PFSK-1 (cell line): ENCODE results near the gene CEL.

Experiments used
- FOXP2 ChIP-seq: optimal IDR thresholded peaks from 2 replicates; pipeline ENCODE3; 2011; ENCODE audit warnings: borderline replicate concordance, control low read depth, inconsistent platforms; ENCODE audit not compliant: insufficient read depth; ENCODE audit errors: extremely low read length, extremely low read depth
- POLR2AphosphoS5 ChIP-seq: IDR thresholded peaks from 2 replicates; pipeline ENCODE4 v1.6.1; 2012; ENCODE audit warnings: low read depth, mild to moderate bottlenecking, control low read depth, low read length, moderate library complexity
- SIN3A ChIP-seq: IDR thresholded peaks from 2 replicates; pipeline ENCODE4 v1.6.1; 2012; ENCODE audit warnings: mild to moderate bottlenecking, low read length, moderate library complexity, borderline replicate concordance; ENCODE audit not compliant: insufficient read depth
- TAF1 ChIP-seq: IDR thresholded peaks from 2 replicates; pipeline ENCODE4 v1.6.1; 2012; ENCODE audit warnings: low read length, control low read depth, borderline replicate concordance; ENCODE audit not compliant: insufficient read depth
- TF ChIP-seq, protein P1 (sequence below), 2 experiments: IDR thresholded peaks; 2 replicates each; pipeline versions ENCODE4 v1.6.1 to v1.8.0; 2011 to 2012; ENCODE audit warnings: low read depth in 2 of 2, low read length in 2 of 2, control low read depth in 1 of 2, inconsistent platforms in 1 of 2, mild to moderate bottlenecking in 1 of 2, moderate library complexity in 1 of 2; ENCODE audit not compliant: insufficient read depth in 1 of 2

The CEL gene

DNA sequence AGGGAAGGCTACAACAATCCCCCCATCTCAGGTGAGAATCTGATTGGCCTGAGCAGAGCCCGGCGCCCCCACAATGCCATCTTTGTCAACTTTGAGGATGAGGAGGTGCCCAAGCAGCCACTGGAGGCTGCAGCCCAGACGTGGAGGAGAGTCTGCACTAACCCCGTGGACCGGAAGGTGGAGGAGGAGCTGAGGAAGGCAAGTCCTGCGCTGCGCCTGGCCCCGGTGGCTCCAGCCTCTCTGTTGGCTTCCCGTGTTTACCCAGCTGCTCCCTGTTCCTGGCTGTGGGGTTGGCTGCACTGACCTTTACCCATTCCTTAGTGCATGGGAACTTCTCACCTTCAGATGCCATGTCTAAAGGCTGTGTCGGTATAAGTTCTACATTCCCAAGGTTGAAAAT lies 11.0 kb upstream of the CEL start:
- TF ChIP-seq TAF1 (no peak), FOXP2 (no peak), POLR2AphosphoS5 (no peak), SIN3A (no peak)
- TF ChIP-seq, protein P1, sequence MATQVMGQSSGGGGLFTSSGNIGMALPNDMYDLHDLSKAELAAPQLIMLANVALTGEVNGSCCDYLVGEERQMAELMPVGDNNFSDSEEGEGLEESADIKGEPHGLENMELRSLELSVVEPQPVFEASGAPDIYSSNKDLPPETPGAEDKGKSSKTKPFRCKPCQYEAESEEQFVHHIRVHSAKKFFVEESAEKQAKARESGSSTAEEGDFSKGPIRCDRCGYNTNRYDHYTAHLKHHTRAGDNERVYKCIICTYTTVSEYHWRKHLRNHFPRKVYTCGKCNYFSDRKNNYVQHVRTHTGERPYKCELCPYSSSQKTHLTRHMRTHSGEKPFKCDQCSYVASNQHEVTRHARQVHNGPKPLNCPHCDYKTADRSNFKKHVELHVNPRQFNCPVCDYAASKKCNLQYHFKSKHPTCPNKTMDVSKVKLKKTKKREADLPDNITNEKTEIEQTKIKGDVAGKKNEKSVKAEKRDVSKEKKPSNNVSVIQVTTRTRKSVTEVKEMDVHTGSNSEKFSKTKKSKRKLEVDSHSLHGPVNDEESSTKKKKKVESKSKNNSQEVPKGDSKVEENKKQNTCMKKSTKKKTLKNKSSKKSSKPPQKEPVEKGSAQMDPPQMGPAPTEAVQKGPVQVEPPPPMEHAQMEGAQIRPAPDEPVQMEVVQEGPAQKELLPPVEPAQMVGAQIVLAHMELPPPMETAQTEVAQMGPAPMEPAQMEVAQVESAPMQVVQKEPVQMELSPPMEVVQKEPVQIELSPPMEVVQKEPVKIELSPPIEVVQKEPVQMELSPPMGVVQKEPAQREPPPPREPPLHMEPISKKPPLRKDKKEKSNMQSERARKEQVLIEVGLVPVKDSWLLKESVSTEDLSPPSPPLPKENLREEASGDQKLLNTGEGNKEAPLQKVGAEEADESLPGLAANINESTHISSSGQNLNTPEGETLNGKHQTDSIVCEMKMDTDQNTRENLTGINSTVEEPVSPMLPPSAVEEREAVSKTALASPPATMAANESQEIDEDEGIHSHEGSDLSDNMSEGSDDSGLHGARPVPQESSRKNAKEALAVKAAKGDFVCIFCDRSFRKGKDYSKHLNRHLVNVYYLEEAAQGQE (IDR thresholded peaks at IDR 0.05; ENCODE audit: insufficient read depth in 1 of 2, low read depth in 2 of 2, low read length in 2 of 2), result no peak

DNA sequence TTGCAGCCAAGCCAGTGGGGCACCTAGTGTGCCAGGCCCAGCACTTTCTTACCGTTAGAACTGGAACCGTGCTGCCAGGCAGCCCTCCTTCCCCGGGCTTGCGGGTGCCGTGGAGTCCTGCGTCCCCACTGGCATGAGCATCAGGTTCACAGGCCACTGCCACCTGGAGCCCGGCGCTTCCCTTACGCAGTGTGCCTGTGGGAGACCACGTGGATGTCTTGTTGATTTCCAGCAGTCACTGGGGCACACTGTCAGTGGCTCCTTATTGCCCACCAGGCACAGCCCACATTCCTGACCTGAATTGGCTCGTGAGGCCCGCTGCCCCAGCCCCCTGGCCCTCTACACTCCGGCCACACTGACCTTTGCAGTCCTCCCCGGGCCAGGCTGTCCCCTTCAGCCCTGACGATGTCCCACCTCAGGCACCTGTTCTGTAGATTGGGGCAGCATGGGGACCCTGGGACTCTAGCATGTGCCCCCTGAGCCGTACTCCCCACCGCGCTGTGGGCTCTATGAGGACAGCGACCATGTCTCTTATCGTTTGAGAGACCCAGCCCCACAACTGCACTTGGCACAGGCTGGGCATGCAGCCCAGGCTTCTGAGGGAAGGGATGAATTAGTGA lies 10.4 kb upstream of the CEL start:
- TF ChIP-seq POLR2AphosphoS5 (no peak), SIN3A (no peak), FOXP2 (no peak), TAF1 (no peak)
- TF ChIP-seq, protein P1 (IDR thresholded peaks at IDR 0.05; ENCODE audit: insufficient read depth in 1 of 2, low read depth in 2 of 2, low read length in 2 of 2), result no peak

- TF ChIP-seq SIN3A (no peak), TAF1 (no peak), FOXP2 (no peak), POLR2AphosphoS5 (no peak)
- TF ChIP-seq, protein P1 (IDR thresholded peaks at IDR 0.05; ENCODE audit: insufficient read depth in 1 of 2, low read depth in 2 of 2, low read length in 2 of 2), result no peak
These were observed 9.7 kb upstream of the CEL start for GRCh38 chr9:133051966-133052539.

DNA sequence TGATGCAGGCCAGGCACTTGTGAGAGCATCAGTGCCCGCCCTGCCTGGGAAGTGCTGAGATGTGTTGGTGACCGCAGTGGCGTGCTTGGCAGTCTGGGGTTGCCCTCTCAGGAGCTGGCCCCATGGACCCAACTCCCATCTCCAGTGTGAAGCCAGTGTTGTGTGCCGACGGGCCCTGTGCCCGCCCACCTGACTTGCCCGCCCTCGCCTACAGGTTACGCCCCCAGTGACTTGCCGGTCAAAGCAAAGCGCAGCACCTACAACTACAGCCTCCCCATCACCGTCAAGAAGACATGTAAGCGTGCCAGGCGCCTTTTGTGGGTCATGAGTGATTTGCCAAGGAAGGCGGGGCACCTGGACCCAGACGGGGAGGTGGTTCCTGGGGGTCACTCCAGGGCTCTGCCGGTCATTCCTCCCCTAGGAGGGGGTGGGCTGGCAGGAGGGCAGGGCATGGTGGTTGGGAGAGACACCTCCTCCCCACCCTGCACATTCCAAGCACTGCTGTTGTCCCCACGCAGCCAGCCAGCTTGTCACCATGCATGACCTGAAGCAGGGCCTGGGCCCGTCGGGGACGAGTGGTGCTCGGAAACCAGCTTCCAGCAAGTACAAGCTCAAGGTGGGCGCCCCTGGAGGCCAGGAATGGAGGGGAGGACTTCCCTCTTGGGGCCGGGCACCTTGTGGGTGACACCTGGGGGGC lies 7.4 kb upstream of the CEL start:
- TF ChIP-seq TAF1 (no peak), POLR2AphosphoS5 (no peak), SIN3A (no peak), FOXP2 (no peak)
- TF ChIP-seq, protein P1 (IDR thresholded peaks at IDR 0.05; ENCODE audit: insufficient read depth in 1 of 2, low read depth in 2 of 2, low read length in 2 of 2), result no peak
